ENCODE measurements around the gene FHDC1. TPM values are rescaled to one million over a fixed set of nuclear protein-coding genes. Genes with fewer than 3 reads are reported as not detected.

The FHDC1 gene
- total and polyA plus RNA-seq, 9 donors: 0.30 to 4.0 (median 0.91) TPM

DNA sequence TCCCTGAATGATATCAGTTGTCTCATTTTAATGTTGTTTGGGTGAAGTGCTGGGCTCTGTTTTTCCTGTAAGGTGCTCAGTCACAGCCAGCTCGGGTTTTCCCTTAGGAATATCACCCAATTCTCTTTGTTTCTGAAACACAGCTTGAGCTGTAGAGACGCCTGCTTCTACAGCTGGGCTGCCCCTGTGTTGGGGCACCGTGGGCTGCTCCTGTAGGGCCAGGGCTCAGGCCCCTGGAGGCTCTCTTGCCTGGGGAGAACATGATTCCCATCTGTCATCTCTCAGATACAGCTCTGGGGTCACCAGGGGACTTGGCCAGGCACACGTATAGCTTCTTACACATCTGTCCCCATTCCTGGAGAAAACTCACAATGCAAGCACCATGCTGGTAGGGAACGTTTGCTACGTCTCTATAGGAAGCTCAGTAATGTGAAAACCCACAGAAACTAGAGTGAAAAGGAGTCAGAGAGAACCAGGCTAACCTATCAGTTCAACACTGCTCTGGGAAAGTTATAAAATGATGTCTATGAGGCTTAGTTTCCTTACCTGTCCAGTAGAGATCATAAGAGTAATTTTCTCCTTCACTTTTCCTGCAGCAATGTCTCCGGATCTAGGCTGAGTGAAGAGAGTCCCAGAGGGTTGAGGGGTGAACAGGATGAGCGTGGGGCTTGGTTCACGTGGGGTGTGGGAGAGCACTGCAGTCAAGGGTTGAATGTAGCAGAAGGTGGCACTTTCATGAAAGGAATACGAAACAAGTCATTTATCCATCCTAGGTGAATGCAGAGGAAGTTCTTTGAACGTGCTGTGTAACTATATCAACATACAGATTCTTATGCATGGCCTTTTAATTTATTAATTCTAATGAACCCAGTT lies 14.5 kb downstream of the FHDC1 start:
- intact Hi-C loops (cut with DNase I): no loop called here
- 87 to 92% (median 91%) methylated on average over 11 of the region's 11 CpGs for WGBS, 3 donors
- TF ChIP-seq, protein P1, sequence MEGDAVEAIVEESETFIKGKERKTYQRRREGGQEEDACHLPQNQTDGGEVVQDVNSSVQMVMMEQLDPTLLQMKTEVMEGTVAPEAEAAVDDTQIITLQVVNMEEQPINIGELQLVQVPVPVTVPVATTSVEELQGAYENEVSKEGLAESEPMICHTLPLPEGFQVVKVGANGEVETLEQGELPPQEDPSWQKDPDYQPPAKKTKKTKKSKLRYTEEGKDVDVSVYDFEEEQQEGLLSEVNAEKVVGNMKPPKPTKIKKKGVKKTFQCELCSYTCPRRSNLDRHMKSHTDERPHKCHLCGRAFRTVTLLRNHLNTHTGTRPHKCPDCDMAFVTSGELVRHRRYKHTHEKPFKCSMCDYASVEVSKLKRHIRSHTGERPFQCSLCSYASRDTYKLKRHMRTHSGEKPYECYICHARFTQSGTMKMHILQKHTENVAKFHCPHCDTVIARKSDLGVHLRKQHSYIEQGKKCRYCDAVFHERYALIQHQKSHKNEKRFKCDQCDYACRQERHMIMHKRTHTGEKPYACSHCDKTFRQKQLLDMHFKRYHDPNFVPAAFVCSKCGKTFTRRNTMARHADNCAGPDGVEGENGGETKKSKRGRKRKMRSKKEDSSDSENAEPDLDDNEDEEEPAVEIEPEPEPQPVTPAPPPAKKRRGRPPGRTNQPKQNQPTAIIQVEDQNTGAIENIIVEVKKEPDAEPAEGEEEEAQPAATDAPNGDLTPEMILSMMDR (IDR thresholded peaks at IDR 0.05): no peak
- TF ChIP-seq EP300 (IDR thresholded peaks at IDR 0.05) (no peak), POLR2A (IDR thresholded peaks at IDR 0.05) (no peak)
- no peak for DNase-seq
- Histone ChIP-seq H3K4me1 (ENCODE audit: insufficient read depth) (no peaks in the 10 kb centered on the region), H3K4me3 (no peak overlapping the region), H3K27ac (no peak overlapping the region), H3K36me3 (no peaks in the 10 kb centered on the region), H3K9me3 (no peaks in the 10 kb centered on the region), H3K27me3 (no peaks in the 10 kb centered on the region)

DNA sequence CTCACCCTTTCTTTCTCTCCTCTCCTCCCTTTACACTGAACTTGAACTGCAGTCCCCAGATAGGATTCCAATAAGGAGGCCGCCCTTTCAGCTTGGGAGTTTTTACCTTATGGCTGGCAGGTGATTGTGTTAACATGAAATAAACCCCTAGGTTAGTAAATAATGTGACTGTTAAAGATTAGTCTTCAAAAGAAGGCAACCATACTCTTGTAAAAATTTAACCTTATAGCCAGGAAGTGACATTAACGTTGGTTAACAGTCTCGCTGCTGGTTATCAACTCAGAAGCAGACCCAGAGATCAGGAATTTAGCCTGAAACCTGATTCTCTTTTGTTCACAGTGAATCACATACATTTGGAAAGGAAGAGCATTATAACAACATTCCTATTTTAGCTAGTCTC lies 15.2 kb downstream of the FHDC1 start:
- DNase-seq: no peak
- Histone ChIP-seq H3K36me3 (no peaks in the 10 kb centered on the region), H3K9me3 (no peaks in the 10 kb centered on the region), H3K27ac (no peak overlapping the region), H3K27me3 (no peaks in the 10 kb centered on the region), H3K4me1 (ENCODE audit: insufficient read depth) (no peaks in the 10 kb centered on the region), H3K4me3 (no peak overlapping the region)
- WGBS, 3 donors: 61 to 77% (median 64%) methylated on average over 3 of the region's 3 CpGs
- TF ChIP-seq POLR2A (IDR thresholded peaks at IDR 0.05): no peak
- TF ChIP-seq EP300 (IDR thresholded peaks at IDR 0.05): no peak
- TF ChIP-seq, protein P1 (IDR thresholded peaks at IDR 0.05): no peak
- intact Hi-C loops (cut with DNase I): no loop called here

DNA sequence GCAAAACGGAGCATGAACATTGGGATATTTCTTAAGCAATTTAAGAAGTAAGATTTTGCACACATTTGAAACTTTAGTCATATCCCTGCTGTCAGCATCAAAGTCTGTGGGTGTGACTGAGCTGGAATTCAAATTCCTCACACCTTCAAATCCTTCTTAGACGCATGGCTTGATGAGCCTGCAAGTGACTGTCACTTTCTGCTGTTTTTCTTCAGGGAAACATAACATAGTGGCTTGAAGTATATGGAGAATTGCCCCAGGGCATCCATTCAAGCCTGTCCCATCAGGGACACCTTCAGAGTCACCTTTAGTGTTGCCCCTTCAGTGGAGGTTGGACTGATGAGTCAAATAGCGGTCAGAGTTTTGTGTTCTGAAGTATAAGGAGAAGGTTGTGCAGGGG lies 17.4 kb downstream of the FHDC1 start:
- no peak for DNase-seq
- WGBS, 3 donors: 92 to 95% (median 94%) methylated on average over 3 of the region's 3 CpGs
- H3K36me3 ChIP-seq: no peaks in the 10 kb centered on the region
- no peaks in the 10 kb centered on the region for H3K9me3 ChIP-seq
- intact Hi-C loops (cut with DNase I): no loop called here
- no peaks in the 10 kb centered on the region for H3K27me3 ChIP-seq
- H3K4me3 ChIP-seq: no peak overlapping the region
- no peak overlapping the region for H3K27ac ChIP-seq
- TF ChIP-seq, protein P1 (IDR thresholded peaks at IDR 0.05): no peak
- TF ChIP-seq EP300 (IDR thresholded peaks at IDR 0.05) (no peak), POLR2A (IDR thresholded peaks at IDR 0.05) (no peak)
- H3K4me1 ChIP-seq (ENCODE audit: insufficient read depth): peaks cover 12% of the 10 kb centered on the region

DNA sequence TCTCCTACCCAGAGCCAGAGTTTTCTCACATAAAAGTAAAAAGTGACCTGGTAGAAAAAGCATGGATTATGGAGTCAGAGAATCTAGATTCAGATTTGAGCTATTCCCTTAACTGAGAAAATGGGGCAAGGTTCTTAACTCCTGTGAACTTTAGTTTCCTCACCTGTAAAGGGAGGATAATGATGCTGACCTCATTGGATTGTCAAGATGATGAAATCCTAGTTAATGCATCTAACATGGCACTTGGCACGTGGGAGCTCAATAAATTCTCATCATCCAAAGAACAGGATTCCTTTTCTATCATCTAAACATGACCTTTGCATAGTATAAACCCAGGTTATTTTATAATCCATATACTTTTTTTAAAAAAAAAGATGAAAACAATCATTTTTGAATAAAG lies 18.6 kb downstream of the FHDC1 start:
- H3K4me1 ChIP-seq (ENCODE audit: insufficient read depth): peaks cover 12% of the 10 kb centered on the region
- no peaks in the 10 kb centered on the region for H3K36me3 ChIP-seq
- no peaks in the 10 kb centered on the region for H3K27me3 ChIP-seq
- H3K4me3 ChIP-seq: no peak overlapping the region
- 90 to 94% (median 92%) methylated on average over 1 of the region's 1 CpG for WGBS, 3 donors
- H3K27ac ChIP-seq: no peak overlapping the region
- no peak for DNase-seq
- intact Hi-C loops (cut with DNase I): no loop called here
- H3K9me3 ChIP-seq: no peaks in the 10 kb centered on the region
- TF ChIP-seq EP300 (IDR thresholded peaks at IDR 0.05): no peak
- TF ChIP-seq, protein P1 (IDR thresholded peaks at IDR 0.05): no peak
- TF ChIP-seq POLR2A (IDR thresholded peaks at IDR 0.05): no peak
